ENCODE measurements around the gene RCC1. TPM values are rescaled to one million over a fixed set of nuclear protein-coding genes. Genes with fewer than 3 reads are reported as not detected.
"Not testable (repeated sequence)": the region's sequence is repeated elsewhere in the genome, so short reads cannot be mapped to it uniquely, and the experiment has no call there.

RCC1 gene
- polyA plus RNA-seq, 1 experiment = 41.5 TPM

- POLR2A ChIA-PET = no interaction called here
- H3K4me3 ChIP-seq (ENCODE audit: low read depth, low read length) = no peak overlapping the region
- H3K36me3 ChIP-seq (ENCODE audit: control insufficient read depth, insufficient read depth, low read length) = peaks cover 7% of the 10 kb centered on the region
- no peaks in the 10 kb centered on the region for H3K27me3 ChIP-seq (ENCODE audit: control insufficient read depth, insufficient read depth, low read length)
- DNase-seq (ENCODE audit: low read depth) = no peak
- CTCF ChIA-PET = interaction anchor here (0.7 kb wide), 1 partner anchor 15 kb away, joined by 3 read pairs; no protein-coding TSS in a partner anchor
- no peak for TF ChIP-seq CTCF (IDR thresholded peaks at IDR 0.05; ENCODE audit: insufficient read depth, low read depth, low read length)
Observed at GRCh38 chr1:28466226-28466778, 39.5 kb upstream of the RCC1 start.

DNA sequence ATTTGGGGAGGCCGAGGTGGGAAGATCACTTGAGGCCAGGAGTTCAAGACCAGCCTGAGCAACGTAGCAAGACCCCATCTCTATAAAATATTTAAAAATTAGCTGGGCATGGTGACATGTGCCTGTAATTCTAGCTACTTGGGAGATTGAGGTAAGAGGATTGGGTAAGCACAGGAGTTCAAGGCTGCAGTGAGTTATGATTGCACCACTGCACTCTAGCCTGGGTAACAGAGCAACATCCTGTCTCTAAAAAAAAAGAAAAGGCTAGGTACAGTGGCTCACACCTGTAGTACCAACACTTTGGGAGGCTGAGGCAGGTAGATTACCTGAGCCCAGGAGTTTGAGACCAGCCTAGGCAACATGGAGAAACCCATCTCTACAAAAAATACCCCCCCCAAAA is 35.7 kb upstream of the RCC1 start:
- Histone ChIP-seq H3K4me3 (ENCODE audit: low read depth, low read length) (no peak overlapping the region), H3K27me3 (ENCODE audit: control insufficient read depth, insufficient read depth, low read length) (no peaks in the 10 kb centered on the region), H3K36me3 (ENCODE audit: control insufficient read depth, insufficient read depth, low read length) (peaks cover 5% of the 10 kb centered on the region)
- CTCF ChIA-PET = interaction anchor here (0.6 to 0.7 kb wide), 3 partner anchors 8 to 157 kb away, joined by 3 to 4 read pairs (median 3); no protein-coding TSS in a partner anchor
- no peak for TF ChIP-seq CTCF (IDR thresholded peaks at IDR 0.05; ENCODE audit: insufficient read depth, low read depth, low read length)
- POLR2A ChIA-PET = no interaction called here
- DNase-seq (ENCODE audit: low read depth) = no peak

DNA sequence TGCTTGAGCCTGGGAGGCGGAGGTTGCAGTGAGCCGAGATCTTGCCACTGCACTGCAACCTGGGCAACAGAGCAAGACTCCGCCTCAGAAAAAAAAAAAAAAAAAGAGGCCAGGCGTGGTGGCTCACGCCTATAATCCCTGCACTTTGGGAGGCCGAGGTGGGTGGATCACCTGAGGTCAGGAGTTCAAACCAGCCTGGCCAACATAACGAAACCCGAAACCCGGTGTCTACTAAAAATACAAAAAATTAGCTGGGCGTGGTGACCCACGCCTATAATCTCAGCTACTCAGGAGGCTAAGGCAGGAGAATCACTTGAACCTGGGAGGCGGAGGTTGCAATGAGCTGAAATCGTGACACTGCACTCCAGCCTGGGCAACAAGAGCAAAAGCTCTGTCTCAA is 26.3 kb upstream of the RCC1 start:
- H3K36me3 ChIP-seq (ENCODE audit: control insufficient read depth, insufficient read depth, low read length); POLR2A ChIA-PET; H3K4me3 ChIP-seq (ENCODE audit: low read depth, low read length); H3K27me3 ChIP-seq (ENCODE audit: control insufficient read depth, insufficient read depth, low read length); CTCF ChIA-PET; DNase-seq (ENCODE audit: low read depth): not testable (repeated sequence)

DNA sequence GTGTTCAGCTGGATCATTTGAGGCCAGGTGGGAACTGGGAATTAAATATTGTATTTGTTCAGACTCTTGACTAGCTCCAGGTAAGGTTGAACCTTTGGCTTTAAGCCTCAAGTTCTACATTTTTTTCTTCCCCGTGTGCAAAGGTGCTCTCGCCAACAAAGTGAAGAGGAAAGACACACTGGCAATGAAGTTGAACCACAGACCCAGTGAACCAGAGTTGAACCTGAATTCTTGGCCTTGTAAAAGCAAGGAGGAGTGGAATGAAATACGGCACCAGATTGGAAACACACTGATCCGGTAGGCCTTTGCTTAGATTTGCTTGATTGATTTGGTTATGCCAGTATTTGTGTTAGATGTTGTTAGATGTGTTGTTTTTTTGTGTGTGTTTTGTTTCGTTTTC is 25.5 kb upstream of the RCC1 start:
- no peak for DNase-seq (ENCODE audit: low read depth)
- ChIA-PET POLR2A (no interaction called here), CTCF (no interaction called here)
- Histone ChIP-seq H3K4me3 (ENCODE audit: low read depth, low read length) (no peak overlapping the region), H3K36me3 (ENCODE audit: control insufficient read depth, insufficient read depth, low read length) (peaks cover 8% of the 10 kb centered on the region), H3K27me3 (ENCODE audit: control insufficient read depth, insufficient read depth, low read length) (no peaks in the 10 kb centered on the region)
- no peak for TF ChIP-seq CTCF (IDR thresholded peaks at IDR 0.05; ENCODE audit: insufficient read depth, low read depth, low read length)

GRCh38 chr1:28482138-28482537 is 23.7 kb upstream of the RCC1 start:
- POLR2A ChIA-PET = interaction anchor here (0.7 kb wide), 1 partner anchor 27 kb away, joined by 6 read pairs; no protein-coding TSS in a partner anchor
- Histone ChIP-seq H3K36me3 (ENCODE audit: control insufficient read depth, insufficient read depth, low read length) (peaks cover 8% of the 10 kb centered on the region), H3K4me3 (ENCODE audit: low read depth, low read length) (no peak overlapping the region), H3K27me3 (ENCODE audit: control insufficient read depth, insufficient read depth, low read length) (no peaks in the 10 kb centered on the region)
- CTCF ChIA-PET = interaction anchor here (0.9 kb wide), 1 partner anchor 13 kb away, joined by 3 read pairs; no protein-coding TSS in a partner anchor
- no peak for DNase-seq (ENCODE audit: low read depth)
- no peak for TF ChIP-seq CTCF (IDR thresholded peaks at IDR 0.05; ENCODE audit: insufficient read depth, low read depth, low read length)

DNA sequence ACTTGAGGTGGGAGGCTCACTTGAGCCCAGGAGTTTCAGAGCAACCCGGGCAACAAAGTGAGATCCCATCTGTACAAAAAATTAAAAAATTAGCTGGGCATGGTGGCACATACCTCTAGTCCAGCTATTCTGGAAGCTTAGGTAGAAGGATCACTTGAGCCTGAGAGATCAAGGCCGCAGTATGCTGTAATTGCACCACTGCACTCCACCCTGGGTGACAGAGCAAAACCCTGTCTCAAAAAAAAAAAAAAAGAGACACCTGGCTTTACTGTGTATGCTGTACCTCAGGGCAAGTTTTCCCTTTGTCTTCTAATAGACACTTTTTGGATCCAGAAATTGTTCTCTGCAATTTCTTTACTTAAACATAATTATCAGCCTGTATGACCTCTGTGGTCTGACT is 23.1 kb upstream of the RCC1 start:
- no peak for DNase-seq (ENCODE audit: low read depth)
- CTCF ChIA-PET = interaction anchor here (0.9 kb wide), 1 partner anchor 12 kb away, joined by 3 read pairs; no protein-coding TSS in a partner anchor
- H3K36me3 ChIP-seq (ENCODE audit: control insufficient read depth, insufficient read depth, low read length) = peaks cover 8% of the 10 kb centered on the region
- no peaks in the 10 kb centered on the region for H3K27me3 ChIP-seq (ENCODE audit: control insufficient read depth, insufficient read depth, low read length)
- POLR2A ChIA-PET = interaction anchor here (0.7 kb wide), 1 partner anchor 26 kb away, joined by 6 read pairs; no protein-coding TSS in a partner anchor
- no peak for TF ChIP-seq CTCF (IDR thresholded peaks at IDR 0.05; ENCODE audit: insufficient read depth, low read depth, low read length)
- H3K4me3 ChIP-seq (ENCODE audit: low read depth, low read length) = no peak overlapping the region

All from BJ (cell line).